ENCODE results near the gene LZTR1.
"Not testable (repeated sequence)": the region's sequence is repeated elsewhere in the genome, so short reads cannot be mapped to it uniquely, and the experiment has no call there.

The LZTR1 gene

GRCh38 chr22:20972014-20972694 lies 9.9 kb upstream of the LZTR1 start:
- Histone ChIP-seq H3K27me3 (ENCODE audit: insufficient read depth, low read length) (peaks cover 44% of the 10 kb centered on the region), H3K4me1 (ENCODE audit: insufficient read depth, low read length) (peaks cover 16% of the 10 kb centered on the region; the same call in 1 of the 2 replicates)
- H3K36me3 ChIP-seq (ENCODE audit: insufficient read depth, low read depth, low read length); H3K27ac ChIP-seq (ENCODE audit: low read length); H3K4me3 ChIP-seq (ENCODE audit: low read length); H3K9ac ChIP-seq (ENCODE audit: low read depth, low read length); H3K9me3 ChIP-seq (ENCODE audit: insufficient read depth, low read depth, low read length): not testable (repeated sequence)

GRCh38 chr22:20972933-20973577 lies 9.0 kb upstream of the LZTR1 start:
- Histone ChIP-seq H3K9ac (ENCODE audit: low read depth, low read length) (no peak overlapping the region), H3K27me3 (ENCODE audit: insufficient read depth, low read length) (peaks cover 43% of the 10 kb centered on the region), H3K4me3 (ENCODE audit: low read length) (no peak overlapping the region), H3K27ac (ENCODE audit: low read length) (no peak overlapping the region), H3K4me1 (ENCODE audit: insufficient read depth, low read length) (peaks cover 9% of the 10 kb centered on the region; the same call in 1 of the 2 replicates), H3K36me3 (ENCODE audit: insufficient read depth, low read depth, low read length) (no peaks in the 10 kb centered on the region), H3K9me3 (ENCODE audit: insufficient read depth, low read depth, low read length) (no peaks in the 10 kb centered on the region)

- no peak overlapping the region for H3K9ac ChIP-seq (ENCODE audit: low read depth, low read length)
- H3K27me3 ChIP-seq (ENCODE audit: insufficient read depth, low read length), result peaks cover 41% of the 10 kb centered on the region
- peaks cover 6% of the 10 kb centered on the region; the same call in 1 of the 2 replicates for H3K9me3 ChIP-seq (ENCODE audit: insufficient read depth, low read depth, low read length)
- peaks cover 5% of the 10 kb centered on the region; the same call in 1 of the 2 replicates for H3K4me1 ChIP-seq (ENCODE audit: insufficient read depth, low read length)
- H3K36me3 ChIP-seq (ENCODE audit: insufficient read depth, low read depth, low read length), result no peaks in the 10 kb centered on the region
- H3K27ac ChIP-seq (ENCODE audit: low read length), result no peak overlapping the region
- H3K4me3 ChIP-seq (ENCODE audit: low read length), result no peak overlapping the region
These were observed 8.3 kb upstream of the LZTR1 start for GRCh38 chr22:20973634-20974286.

GRCh38 chr22:20974336-20974955 lies 7.7 kb upstream of the LZTR1 start:
- H3K27ac ChIP-seq (ENCODE audit: low read length), result no peak overlapping the region
- H3K4me3 ChIP-seq (ENCODE audit: low read length), result no peak overlapping the region
- H3K9me3 ChIP-seq (ENCODE audit: insufficient read depth, low read depth, low read length), result peaks cover 8% of the 10 kb centered on the region; the same call in 1 of the 2 replicates
- H3K9ac ChIP-seq (ENCODE audit: low read depth, low read length), result no peak overlapping the region
- H3K36me3 ChIP-seq (ENCODE audit: insufficient read depth, low read depth, low read length), result no peaks in the 10 kb centered on the region
- H3K4me1 ChIP-seq (ENCODE audit: insufficient read depth, low read length), result peaks cover 5% of the 10 kb centered on the region; the same call in 1 of the 2 replicates
- peaks cover 35% of the 10 kb centered on the region for H3K27me3 ChIP-seq (ENCODE audit: insufficient read depth, low read length)

GRCh38 chr22:20975541-20976290 lies 6.4 kb upstream of the LZTR1 start:
- H3K36me3 ChIP-seq (ENCODE audit: insufficient read depth, low read depth, low read length), result no peaks in the 10 kb centered on the region
- no peak overlapping the region for H3K9ac ChIP-seq (ENCODE audit: low read depth, low read length)
- peaks cover 39% of the 10 kb centered on the region for H3K27me3 ChIP-seq (ENCODE audit: insufficient read depth, low read length)
- no peak overlapping the region for H3K27ac ChIP-seq (ENCODE audit: low read length)
- H3K9me3 ChIP-seq (ENCODE audit: insufficient read depth, low read depth, low read length), result peaks cover 8% of the 10 kb centered on the region; the same call in 1 of the 2 replicates
- H3K4me1 ChIP-seq (ENCODE audit: insufficient read depth, low read length), result peaks cover 5% of the 10 kb centered on the region; the same call in 1 of the 2 replicates
- H3K4me3 ChIP-seq (ENCODE audit: low read length), result no peak overlapping the region

GRCh38 chr22:20976291-20976877 lies 5.7 kb upstream of the LZTR1 start:
- Histone ChIP-seq H3K4me1 (ENCODE audit: insufficient read depth, low read length) (peaks cover 2% of the 10 kb centered on the region; the same call in 1 of the 2 replicates), H3K9me3 (ENCODE audit: insufficient read depth, low read depth, low read length) (peaks cover 8% of the 10 kb centered on the region; the same call in 1 of the 2 replicates), H3K4me3 (ENCODE audit: low read length) (no peak overlapping the region), H3K27me3 (ENCODE audit: insufficient read depth, low read length) (peaks cover 42% of the 10 kb centered on the region), H3K36me3 (ENCODE audit: insufficient read depth, low read depth, low read length) (no peaks in the 10 kb centered on the region), H3K27ac (ENCODE audit: low read length) (no peak overlapping the region), H3K9ac (ENCODE audit: low read depth, low read length) (no peak overlapping the region)

GRCh38 chr22:20977019-20977418 lies 5.1 kb upstream of the LZTR1 start:
- Histone ChIP-seq H3K9ac (ENCODE audit: low read depth, low read length) (no peak overlapping the region), H3K9me3 (ENCODE audit: insufficient read depth, low read depth, low read length) (peaks cover 8% of the 10 kb centered on the region; the same call in 1 of the 2 replicates), H3K36me3 (ENCODE audit: insufficient read depth, low read depth, low read length) (no peaks in the 10 kb centered on the region), H3K4me1 (ENCODE audit: insufficient read depth, low read length) (no peaks in the 10 kb centered on the region), H3K4me3 (ENCODE audit: low read length) (no peak overlapping the region), H3K27me3 (ENCODE audit: insufficient read depth, low read length) (peaks cover 42% of the 10 kb centered on the region), H3K27ac (ENCODE audit: low read length) (no peak overlapping the region)

GRCh38 chr22:20977516-20978170 lies 4.5 kb upstream of the LZTR1 start:
- H3K4me1 ChIP-seq (ENCODE audit: insufficient read depth, low read length), result no peaks in the 10 kb centered on the region; the same call in 1 of the 2 replicates
- H3K27ac ChIP-seq (ENCODE audit: low read length), result no peak overlapping the region
- peaks cover 8% of the 10 kb centered on the region; the same call in 1 of the 2 replicates for H3K9me3 ChIP-seq (ENCODE audit: insufficient read depth, low read depth, low read length)
- no peaks in the 10 kb centered on the region for H3K36me3 ChIP-seq (ENCODE audit: insufficient read depth, low read depth, low read length)
- no peak overlapping the region for H3K9ac ChIP-seq (ENCODE audit: low read depth, low read length)
- H3K4me3 ChIP-seq (ENCODE audit: low read length), result no peak overlapping the region
- peaks cover 44% of the 10 kb centered on the region for H3K27me3 ChIP-seq (ENCODE audit: insufficient read depth, low read length)

GRCh38 chr22:20978419-20978818 lies 3.7 kb upstream of the LZTR1 start:
- Histone ChIP-seq H3K27ac (ENCODE audit: low read length) (no peak overlapping the region), H3K4me1 (ENCODE audit: insufficient read depth, low read length) (no peaks in the 10 kb centered on the region; the same call in 1 of the 2 replicates), H3K9ac (ENCODE audit: low read depth, low read length) (no peak overlapping the region), H3K4me3 (ENCODE audit: low read length) (no peak overlapping the region), H3K27me3 (ENCODE audit: insufficient read depth, low read length) (peaks cover 49% of the 10 kb centered on the region), H3K36me3 (ENCODE audit: insufficient read depth, low read depth, low read length) (no peaks in the 10 kb centered on the region), H3K9me3 (ENCODE audit: insufficient read depth, low read depth, low read length) (peaks cover 8% of the 10 kb centered on the region; the same call in 1 of the 2 replicates)

GRCh38 chr22:20979243-20979809 lies 2.8 kb upstream of the LZTR1 start:
- Histone ChIP-seq H3K27ac (ENCODE audit: low read length) (no peak overlapping the region), H3K27me3 (ENCODE audit: insufficient read depth, low read length) (peaks cover 45% of the 10 kb centered on the region), H3K4me3 (ENCODE audit: low read length) (peak overlapping the region; percentile 63), H3K9ac (ENCODE audit: low read depth, low read length) (peak overlapping the region; percentile 75; the same call in 1 of the 2 replicates), H3K36me3 (ENCODE audit: insufficient read depth, low read depth, low read length) (no peaks in the 10 kb centered on the region), H3K4me1 (ENCODE audit: insufficient read depth, low read length) (no peaks in the 10 kb centered on the region; the same call in 1 of the 2 replicates), H3K9me3 (ENCODE audit: insufficient read depth, low read depth, low read length) (peaks cover 8% of the 10 kb centered on the region; the same call in 1 of the 2 replicates)

Measured in iPS-20b (cell line).